K562 (cell line): ENCODE measurements around the gene SPRED2. TPM values are rescaled to one million over a fixed set of nuclear protein-coding genes. Genes with fewer than 3 reads are reported as not detected.

Experiments used
- ARHGAP35 ChIP-seq: fragments of 450-650 bp; IDR thresholded peaks from 2 replicates; pipeline ENCODE4 v1.6.1; 2018; ENCODE audit not compliant: partially characterized antibody
- BRD4 ChIP-seq: fragments of 200-600 bp; sonication (generic); IDR thresholded peaks from 2 replicates; pipeline ENCODE4 v1.6.1; 2017; ENCODE audit warnings: inconsistent platforms
- CTCF ChIP-seq, 3 experiments: IDR thresholded peaks in 2 of 3; conservative IDR thresholded peaks in 1 of 3; 2 replicates each; pipeline ENCODE4 v1.5.1; 2011 to 2012; ENCODE audit warnings: low read length in 3 of 3, mild to moderate bottlenecking in 3 of 3, control low read depth in 2 of 3, improper control_type of control experiment in 1 of 3, inconsistent platforms in 1 of 3, low read depth in 1 of 3, mixed read lengths in 1 of 3, moderate library complexity in 1 of 3; ENCODE audit not compliant: insufficient read depth in 2 of 3
- EHMT2 ChIP-seq: fragments of 450-650 bp; IDR thresholded peaks from 2 replicates; pipeline ENCODE4 v1.6.1; 2018; ENCODE audit warnings: antibody characterized with exemption
- ESRRB ChIP-seq: fragments of 250-450 bp; sonication (Bioruptor Pico); IDR thresholded peaks from 2 replicates; pipeline ENCODE4 v1.5.0; 2020; ENCODE audit warnings: mild to moderate bottlenecking, moderate library complexity, borderline replicate concordance
- FOSL1 ChIP-seq: fragments of 200-800 bp; sonication (Bioruptor generic); conservative IDR thresholded peaks from 2 replicates; pipeline ENCODE4 v1.6.1; 2016; ENCODE audit warnings: missing genetic modification characterization, missing compliant biosample characterization
- GABPA ChIP-seq: fragments of 200-800 bp; sonication (Bioruptor generic); conservative IDR thresholded peaks from 2 replicates; pipeline ENCODE4 v1.6.1; 2016; ENCODE audit warnings: low read depth, missing genetic modification characterization, missing compliant biosample characterization
- HMGXB4 ChIP-seq: sonication (generic); formaldehyde crosslinking; IDR thresholded peaks from 2 replicates; pipeline ENCODE4 v1.8.1; 2023; ENCODE audit warnings: mild to moderate bottlenecking, missing genetic modification reagents
- MAFF ChIP-seq: IDR thresholded peaks from 2 replicates; pipeline ENCODE4 v1.6.1; 2012; ENCODE audit warnings: low read length, improper control_type of control experiment
- MCM7 ChIP-seq, 2 experiments: fragments of 450-650 bp; IDR thresholded peaks; 2 replicates each; pipeline ENCODE4 v1.6.1; 2016 to 2018
- PHF20 ChIP-seq: fragments of 450-650 bp; IDR thresholded peaks from 2 replicates; pipeline ENCODE4 v1.6.1; 2018; ENCODE audit not compliant: partially characterized antibody
- PKNOX1 ChIP-seq: fragments of 450-650 bp; IDR thresholded peaks from 2 replicates; pipeline ENCODE4 v1.6.1; 2016
- SIN3A ChIP-seq, 2 experiments: fragments of 150-350 bp in 1 of 2; IDR thresholded peaks; 2 replicates each; pipeline ENCODE4 v1.6.1; 2011 to 2016; ENCODE audit warnings: borderline replicate concordance in 2 of 2, low read depth in 2 of 2, low read length in 2 of 2, mild to moderate bottlenecking in 2 of 2, moderate library complexity in 2 of 2; ENCODE audit not compliant: control insufficient read depth in 1 of 2
- ZEB2 ChIP-seq: fragments of 450-650 bp; IDR thresholded peaks from 2 replicates; pipeline ENCODE4 v1.6.1; 2016
- ZNF212 ChIP-seq: fragments of 450-650 bp; formaldehyde crosslinking; IDR thresholded peaks from 2 replicates; pipeline ENCODE4 v1.4.0; 2020; ENCODE audit warnings: mild to moderate bottlenecking
- ZNF274 ChIP-seq: IDR thresholded peaks from 2 replicates; pipeline ENCODE4 v1.6.1; 2011; ENCODE audit warnings: low read depth, mild to moderate bottlenecking, low read length, moderate library complexity, borderline replicate concordance
- ZNF395 ChIP-seq: fragments of 200-800 bp; sonication (Bioruptor generic); IDR thresholded peaks from 2 replicates; pipeline ENCODE4 v1.6.1; 2017; ENCODE audit warnings: missing genetic modification characterization, missing compliant biosample characterization
- ZNF766 ChIP-seq: fragments of 200-800 bp; sonication (Bioruptor generic); conservative IDR thresholded peaks from 2 replicates; pipeline ENCODE4 v1.6.1; 2016; ENCODE audit warnings: missing genetic modification characterization, missing compliant biosample characterization
- polyA plus RNA-seq, 8 experiments: library from polyadenylated mRNA; depleted of rRNA in 4 of 8; stranded (reverse) in 5 of 8; unstranded in 3 of 8; fragments of >200 nt; fragmentation: Nextera tagmentation in 2 of 8; fragmentation: Illumina TruSeq in 1 of 8; extraction: Ambion mirVana in 2 of 8; extraction: Trizol in 1 of 8; gene quantifications; 2 replicates each; pipeline versions ENCODE4 v1.2.1 to v1.2.3, GENCODE V29; 2011 to 2014; ENCODE audit warnings: inconsistent platforms in 1 of 8, missing spikeins in 1 of 8
- total RNA-seq, 7 experiments: library from RNA; depleted of rRNA in 6 of 7; stranded (reverse); fragments of >200 nt in 6 of 7; fragmentation: Illumina TruSeq in 2 of 7; extraction: Trizol in 2 of 7; gene quantifications; 2 replicates each; pipeline versions ENCODE4 v1.2.1 to v1.2.3, GENCODE V29; 2011 to 2021; ENCODE audit warnings: low replicate concordance in 1 of 7

The SPRED2 gene
- total and polyA plus RNA-seq, 9 of the 15 experiments (the other 6 are each of a cell fraction or from before 2014, with no cell fraction given): 4.6 to 50.8 (median 14.1) TPM

- TF ChIP-seq ZEB2 (no peak), EHMT2 (no peak), ZNF212 (CRISPR knock-in tag) (no peak), MCM7 (IDR thresholded peaks at IDR 0.05) (no peak), ZNF395 (CRISPR knock-in tag) (no peak), ZNF766 (CRISPR knock-in tag) (no peak), GABPA (tag) (no peak), PKNOX1 (no peak), ARHGAP35 (no peak), CTCF (IDR thresholded peaks at IDR 0.05 in 2 of 3, conservative IDR thresholded peaks at IDR 0.05 in 1 of 3; ENCODE audit: insufficient read depth in 2 of 3, low read depth in 1 of 3, low read length in 3 of 3) (no peak), SIN3A (IDR thresholded peaks at IDR 0.05; ENCODE audit: borderline replicate concordance in 2 of 2, control insufficient read depth in 1 of 2, low read depth in 2 of 2, low read length in 2 of 2) (no peak), MAFF (no peak), PHF20 (no peak), FOSL1 (tag) (no peak), BRD4 (no peak), ZNF274 (no peak), ESRRB (no peak), HMGXB4 (peak; percentile 17; the same call in 1 of the 2 replicates)
Observed at GRCh38 chr2:65431421-65432226, 775 bp downstream of the SPRED2 start (continued).
